Measurements from ENCODE around the gene MYADM.

DNA sequence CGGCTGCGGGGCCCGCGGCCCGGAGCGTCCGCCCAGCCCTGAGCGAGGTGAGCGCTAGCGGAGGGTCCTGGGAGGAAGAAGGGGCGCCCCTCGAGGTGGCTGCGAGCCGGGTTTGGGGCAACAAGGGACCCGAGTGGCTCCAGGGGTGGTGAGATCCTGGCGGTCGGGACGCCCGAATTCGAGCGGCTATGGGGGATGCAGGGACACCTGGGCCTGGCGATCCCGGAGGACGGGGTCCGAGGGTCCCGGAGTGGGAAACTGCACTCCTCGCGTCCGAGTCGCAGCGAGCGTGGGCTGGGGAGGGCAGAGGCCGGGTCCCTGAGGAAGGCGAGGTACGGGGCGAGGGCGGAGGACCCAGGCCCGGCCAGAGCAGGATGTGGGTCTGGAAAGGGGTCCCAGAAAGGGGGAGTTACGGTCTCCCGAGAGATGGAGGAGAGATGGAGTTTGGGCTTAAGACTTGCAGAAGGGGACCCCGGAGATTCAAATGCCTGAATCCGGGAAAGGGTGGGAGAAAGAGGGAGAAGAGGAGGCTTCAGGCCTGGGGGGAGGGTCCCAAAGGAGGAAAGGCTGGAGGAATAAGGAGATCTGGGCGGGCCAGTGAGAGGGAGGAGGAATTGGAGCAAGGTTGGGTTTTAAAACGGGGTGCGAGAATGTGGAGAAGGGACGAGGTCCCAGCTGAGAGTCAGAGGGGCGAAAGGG is 41.9 kb downstream of the MYADM start:
- TF ChIP-seq, protein P1, sequence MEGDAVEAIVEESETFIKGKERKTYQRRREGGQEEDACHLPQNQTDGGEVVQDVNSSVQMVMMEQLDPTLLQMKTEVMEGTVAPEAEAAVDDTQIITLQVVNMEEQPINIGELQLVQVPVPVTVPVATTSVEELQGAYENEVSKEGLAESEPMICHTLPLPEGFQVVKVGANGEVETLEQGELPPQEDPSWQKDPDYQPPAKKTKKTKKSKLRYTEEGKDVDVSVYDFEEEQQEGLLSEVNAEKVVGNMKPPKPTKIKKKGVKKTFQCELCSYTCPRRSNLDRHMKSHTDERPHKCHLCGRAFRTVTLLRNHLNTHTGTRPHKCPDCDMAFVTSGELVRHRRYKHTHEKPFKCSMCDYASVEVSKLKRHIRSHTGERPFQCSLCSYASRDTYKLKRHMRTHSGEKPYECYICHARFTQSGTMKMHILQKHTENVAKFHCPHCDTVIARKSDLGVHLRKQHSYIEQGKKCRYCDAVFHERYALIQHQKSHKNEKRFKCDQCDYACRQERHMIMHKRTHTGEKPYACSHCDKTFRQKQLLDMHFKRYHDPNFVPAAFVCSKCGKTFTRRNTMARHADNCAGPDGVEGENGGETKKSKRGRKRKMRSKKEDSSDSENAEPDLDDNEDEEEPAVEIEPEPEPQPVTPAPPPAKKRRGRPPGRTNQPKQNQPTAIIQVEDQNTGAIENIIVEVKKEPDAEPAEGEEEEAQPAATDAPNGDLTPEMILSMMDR (IDR thresholded peaks at IDR 0.05): no peak
- TF ChIP-seq POLR2A (IDR thresholded peaks at IDR 0.05) (no peak), EP300 (IDR thresholded peaks at IDR 0.05) (no peak)

All from ovary (tissue), 3 donors.